ENCODE data around the gene PCGF3.

DNA sequence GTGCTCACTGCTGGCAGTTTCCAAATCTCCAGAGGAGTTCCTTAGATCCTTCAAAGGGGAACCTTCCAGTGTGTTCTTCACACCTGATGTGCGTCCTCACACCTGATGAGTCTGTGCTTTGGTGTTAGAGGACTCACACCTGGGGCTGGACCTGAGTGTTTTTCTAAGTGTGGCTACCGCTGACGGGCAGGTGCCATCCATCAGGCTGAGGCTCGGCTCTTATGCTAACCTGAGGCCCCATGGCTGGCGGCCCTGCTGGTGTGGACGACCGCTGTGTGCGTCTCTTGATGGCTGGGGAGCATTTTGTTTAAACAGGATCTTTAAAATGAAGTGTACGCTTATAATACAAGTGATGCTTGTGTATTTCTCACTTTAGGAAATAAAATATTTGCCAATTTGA lies 28.4 kb downstream of the PCGF3 start:
- no peak for TF ChIP-seq POLR2A (IDR thresholded peaks at IDR 0.05; ENCODE audit: low read length)
- TF ChIP-seq GATA1 (IDR thresholded peaks at IDR 0.05; ENCODE audit: low read depth, low read length) = no peak

Measured in erythroblast (primary cell).